DND-41 (cell line): ENCODE results near the gene RDH5.
A peak's percentile ranks its signal among the peaks of the same experiment; 100 is the strongest.
"Not testable (repeated sequence)": the region's sequence is repeated elsewhere in the genome, so short reads cannot be mapped to it uniquely, and the experiment has no call there.

Experiments used
- ATAC-seq: fragments of 200-7000 bp; cut with Tn5 transposase; 3 replicates; pipeline ENCODE4 v1.9.1; 2021; ENCODE audit warnings: low read depth; ENCODE audit not compliant: insufficient read depth
- DNase-seq: peaks from one replicate; pipeline ENCODE4 v3.0.0-alpha.2; 2020
- H2AFZ ChIP-seq: 2 replicates; pipeline ENCODE4 v1.6.0; 2012; ENCODE audit warnings: low read depth, low read length
- H3K27ac ChIP-seq: 2 replicates; pipeline ENCODE4 v1.5.1; 2012; ENCODE audit warnings: low read length, inconsistent platforms
- H3K27me3 ChIP-seq: fragments of 200-600 bp; sonication (generic); 2 replicates; pipeline ENCODE4 v1.6.0; 2012; ENCODE audit warnings: low read length, mild to moderate bottlenecking, inconsistent platforms; ENCODE audit not compliant: insufficient read depth, poor library complexity
- H3K36me3 ChIP-seq: 2 replicates; pipeline ENCODE4 v1.5.1; 2012; ENCODE audit warnings: low read length, inconsistent platforms; ENCODE audit not compliant: insufficient read depth
- H3K4me1 ChIP-seq: 2 replicates; pipeline ENCODE4 v1.5.1; 2012; ENCODE audit warnings: mild to moderate bottlenecking, low read length; ENCODE audit not compliant: insufficient read depth
- H3K4me2 ChIP-seq: 2 replicates; pipeline ENCODE4 v1.6.0; 2012; ENCODE audit warnings: mild to moderate bottlenecking, moderate library complexity, low read length, inconsistent platforms; ENCODE audit not compliant: insufficient read depth
- H3K4me3 ChIP-seq, 2 experiments: fragments of 200-600 bp in 1 of 2; shearing (Covaris generic) in 1 of 2; 2 replicates each; pipeline ENCODE4 v1.5.1; 2012 to 2016; ENCODE audit warnings: inconsistent platforms in 2 of 2, low read length in 2 of 2, mild to moderate bottlenecking in 2 of 2, low read depth in 1 of 2, moderate library complexity in 1 of 2
- H3K79me2 ChIP-seq: 2 replicates; pipeline ENCODE4 v1.6.0; 2012; ENCODE audit warnings: low read length, inconsistent platforms; ENCODE audit not compliant: insufficient read depth
- H3K9ac ChIP-seq: 2 replicates; pipeline ENCODE4 v1.6.0; 2012; ENCODE audit warnings: low read depth, mild to moderate bottlenecking, inconsistent platforms, low read length, moderate library complexity
- H3K9me3 ChIP-seq: 2 replicates; pipeline ENCODE4 v1.5.1; 2012; ENCODE audit warnings: low read length, moderate library complexity, mild to moderate bottlenecking, inconsistent platforms; ENCODE audit not compliant: insufficient read depth, severe bottlenecking
- H4K20me1 ChIP-seq: 2 replicates; pipeline ENCODE4 v1.6.0; 2012; ENCODE audit warnings: low read length; ENCODE audit not compliant: insufficient read depth
- CTCF ChIP-seq: IDR thresholded peaks from 2 replicates; pipeline ENCODE4 v1.5.1; 2012; ENCODE audit warnings: borderline replicate concordance, low read length, moderate library complexity, mild to moderate bottlenecking; ENCODE audit not compliant: poor library complexity, severe bottlenecking; ENCODE audit errors: extremely low read depth
- EZH2 ChIP-seq: IDR thresholded peaks from 3 replicates; pipeline ENCODE4 v1.6.1; 2012; ENCODE audit warnings: borderline replicate concordance, low read depth, mild to moderate bottlenecking, moderate library complexity, low read length, inconsistent platforms; ENCODE audit not compliant: severe bottlenecking

RDH5 gene

GRCh38 chr12:55755246-55755645, 35.1 kb downstream of the RDH5 start:
- Histone ChIP-seq H3K36me3 (peaks cover 98% of the 10 kb centered on the region), H3K79me2 (no peaks in the 10 kb centered on the region), H4K20me1 (no peaks in the 10 kb centered on the region), H3K4me2 (no peak overlapping the region), H3K27me3 (no peaks in the 10 kb centered on the region), H3K4me1 (no peaks in the 10 kb centered on the region), H2AFZ (no peak overlapping the region), H3K9ac (no peak overlapping the region), H3K27ac (no peak overlapping the region), H3K4me3 (no peak overlapping the region), H3K9me3 (no peaks in the 10 kb centered on the region)
- ATAC-seq (no peak), DNase-seq (no peak)
- TF ChIP-seq EZH2 (no peak), CTCF (no peak)

GRCh38 chr12:55757701-55758100, 37.5 kb downstream of the RDH5 start:
- Histone ChIP-seq H3K27me3 (no peaks in the 10 kb centered on the region), H3K36me3 (peaks cover 97% of the 10 kb centered on the region), H3K9me3 (no peaks in the 10 kb centered on the region), H4K20me1 (no peaks in the 10 kb centered on the region), H3K9ac (no peak overlapping the region), H3K4me3 (no peak overlapping the region), H3K79me2 (no peaks in the 10 kb centered on the region), H2AFZ (no peak overlapping the region), H3K27ac (no peak overlapping the region), H3K4me2 (no peak overlapping the region), H3K4me1 (no peaks in the 10 kb centered on the region)
- TF ChIP-seq CTCF (no peak), EZH2 (no peak)
- DNase-seq: no peak
- ATAC-seq: peak; percentile 65

- not testable (repeated sequence) for H3K9me3 ChIP-seq, DNase-seq, H3K4me1 ChIP-seq, H3K27me3 ChIP-seq, H3K4me3 ChIP-seq, H2AFZ ChIP-seq, H3K4me2 ChIP-seq, ATAC-seq, H3K9ac ChIP-seq, H4K20me1 ChIP-seq, H3K27ac ChIP-seq, H3K79me2 ChIP-seq
- H3K36me3 ChIP-seq: peaks cover 96% of the 10 kb centered on the region
Measured at GRCh38 chr12:55758575-55758974, 38.4 kb downstream of the RDH5 start.

GRCh38 chr12:55760663-55761062, 40.5 kb downstream of the RDH5 start:
- Histone ChIP-seq H2AFZ (no peak overlapping the region), H3K9me3 (no peaks in the 10 kb centered on the region), H3K27ac (no peak overlapping the region), H4K20me1 (no peaks in the 10 kb centered on the region), H3K4me1 (no peaks in the 10 kb centered on the region), H3K36me3 (peaks cover 88% of the 10 kb centered on the region), H3K9ac (no peak overlapping the region), H3K4me3 (no peak overlapping the region), H3K27me3 (no peaks in the 10 kb centered on the region), H3K79me2 (peaks cover 7% of the 10 kb centered on the region), H3K4me2 (no peak overlapping the region)
- no peak for TF ChIP-seq EZH2
- no peak for TF ChIP-seq CTCF
- no peak for ATAC-seq
- DNase-seq: no peak
